ENCODE results near the gene CAPRIN2.

DNA sequence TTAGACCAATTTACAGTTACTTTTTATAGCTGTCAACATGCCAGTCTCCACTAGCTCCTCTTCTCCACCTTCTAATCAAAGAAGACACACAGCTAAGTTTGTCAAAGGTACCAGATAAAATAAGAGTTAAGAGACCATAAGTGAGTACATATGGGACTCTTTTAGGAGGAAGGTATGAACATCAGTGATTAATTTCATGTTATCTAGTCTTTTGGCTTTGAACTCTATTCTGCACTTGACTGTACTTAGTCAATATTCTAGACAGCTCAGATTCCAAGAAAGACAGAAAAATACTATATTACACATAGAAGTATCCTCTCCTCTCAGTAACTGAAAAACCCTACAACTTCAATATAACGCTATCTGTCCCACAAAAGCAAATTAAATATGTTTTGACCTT is 28.1 kb downstream of the CAPRIN2 start:
- TF ChIP-seq POLR2AphosphoS5 (IDR thresholded peaks at IDR 0.05): no peak
- TF ChIP-seq CTCF (IDR thresholded peaks at IDR 0.05; ENCODE audit: poor library complexity, severe bottlenecking): no peak
- TF ChIP-seq MXI1 (conservative IDR thresholded peaks at IDR 0.05; ENCODE audit: poor library complexity, severe bottlenecking): no peak
- TF ChIP-seq TAF1 (IDR thresholded peaks at IDR 0.05; ENCODE audit: low read depth): no peak
- no peak for TF ChIP-seq RAD21 (conservative IDR thresholded peaks at IDR 0.05)
- TF ChIP-seq EP300 (conservative IDR thresholded peaks at IDR 0.05; ENCODE audit: poor library complexity, severe bottlenecking): no peak
- TF ChIP-seq REST (IDR thresholded peaks at IDR 0.05; ENCODE audit: borderline replicate concordance): no peak
